ENCODE results near the gene TRIM52. TPM values are rescaled to one million over a fixed set of nuclear protein-coding genes. Genes with fewer than 3 reads are reported as not detected.
"Not testable (repeated sequence)": the region's sequence is repeated elsewhere in the genome, so short reads cannot be mapped to it uniquely, and the experiment has no call there.

TRIM52 gene
- polyA plus RNA-seq, 2 donors = 3.0 to 7.6 TPM

- Histone ChIP-seq H3K27me3 (ENCODE audit: control insufficient read depth in 1 of 2, insufficient read depth in 2 of 2, low read length in 2 of 2) (no peaks in the 10 kb centered on the region), H3K27ac (ENCODE audit: low read depth in 2 of 2, low read length in 1 of 2) (peak overlapping the region; percentile 54 to 73), H3K36me3 (ENCODE audit: control insufficient read depth in 2 of 2, insufficient read depth in 2 of 2, low read length in 1 of 2) (no peaks in the 10 kb centered on the region), H3K4me1 (ENCODE audit: control insufficient read depth in 2 of 2, insufficient read depth in 2 of 2, low read length in 1 of 2) (peaks cover 0 to 9% of the 10 kb centered on the region in 2 donors), H3K9me3 (ENCODE audit: control insufficient read depth in 2 of 2, insufficient read depth in 1 of 2, low read depth in 1 of 2, low read length in 1 of 2) (no peaks in the 10 kb centered on the region), H3K4me3 (ENCODE audit: low read depth in 1 of 2, low read length in 2 of 2) (peak overlapping the region; percentile 41 to 47)
- WGBS, 2 donors = 3 to 4% methylated on average over 13 of the region's 13 CpGs
Observed at GRCh38 chr5:181217803-181218062, 43.2 kb downstream of the TRIM52 start.

DNA sequence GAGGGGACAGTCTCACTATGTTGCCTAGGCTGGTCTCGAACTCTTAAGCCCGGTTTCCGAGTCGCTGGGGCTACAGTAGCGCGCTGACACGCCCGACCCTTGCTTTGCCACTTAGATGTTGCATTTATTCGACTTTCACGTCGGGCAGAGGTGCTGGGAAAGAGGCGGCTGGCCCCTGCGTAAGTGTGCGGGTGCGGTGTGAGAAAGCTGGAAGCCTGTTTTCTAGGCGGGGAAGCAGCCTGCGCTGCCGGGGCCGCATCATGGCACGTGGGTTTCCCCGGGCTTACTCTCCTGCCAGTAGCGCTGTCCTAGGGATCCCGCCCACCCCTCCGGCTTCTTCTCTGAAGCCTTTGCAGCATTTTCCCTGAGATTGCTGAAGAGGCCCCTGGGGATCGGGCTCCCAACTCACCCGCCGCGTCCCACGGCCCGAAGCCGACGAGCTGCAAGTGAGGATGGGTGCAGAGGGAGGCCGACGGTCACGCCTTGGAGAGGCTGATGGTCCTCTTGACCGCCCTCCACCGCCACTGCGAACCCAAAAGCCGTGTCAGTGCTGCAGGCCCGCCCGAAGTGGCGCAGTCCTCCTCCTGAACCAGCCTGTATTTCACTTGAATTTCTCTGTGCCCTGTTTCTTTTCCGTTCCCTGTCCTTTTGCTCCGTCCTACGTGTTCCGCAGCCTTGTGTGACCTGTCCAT, 43.7 kb downstream of the TRIM52 start:
- peak overlapping the region; percentile 41 to 47 for H3K4me3 ChIP-seq (ENCODE audit: low read depth in 1 of 2, low read length in 2 of 2)
- peaks cover 0 to 9% of the 10 kb centered on the region in 2 donors for H3K4me1 ChIP-seq (ENCODE audit: control insufficient read depth in 2 of 2, insufficient read depth in 2 of 2, low read length in 1 of 2)
- 1% methylated on average over 46 of the region's 46 CpGs for WGBS, 2 donors
- no peaks in the 10 kb centered on the region for H3K9me3 ChIP-seq (ENCODE audit: control insufficient read depth in 2 of 2, insufficient read depth in 1 of 2, low read depth in 1 of 2, low read length in 1 of 2)
- H3K27ac ChIP-seq (ENCODE audit: low read depth in 2 of 2, low read length in 1 of 2) = peak overlapping the region; percentile 54 to 73
- H3K36me3 ChIP-seq (ENCODE audit: control insufficient read depth in 2 of 2, insufficient read depth in 2 of 2, low read length in 1 of 2) = no peaks in the 10 kb centered on the region
- no peaks in the 10 kb centered on the region for H3K27me3 ChIP-seq (ENCODE audit: control insufficient read depth in 1 of 2, insufficient read depth in 2 of 2, low read length in 2 of 2)

DNA sequence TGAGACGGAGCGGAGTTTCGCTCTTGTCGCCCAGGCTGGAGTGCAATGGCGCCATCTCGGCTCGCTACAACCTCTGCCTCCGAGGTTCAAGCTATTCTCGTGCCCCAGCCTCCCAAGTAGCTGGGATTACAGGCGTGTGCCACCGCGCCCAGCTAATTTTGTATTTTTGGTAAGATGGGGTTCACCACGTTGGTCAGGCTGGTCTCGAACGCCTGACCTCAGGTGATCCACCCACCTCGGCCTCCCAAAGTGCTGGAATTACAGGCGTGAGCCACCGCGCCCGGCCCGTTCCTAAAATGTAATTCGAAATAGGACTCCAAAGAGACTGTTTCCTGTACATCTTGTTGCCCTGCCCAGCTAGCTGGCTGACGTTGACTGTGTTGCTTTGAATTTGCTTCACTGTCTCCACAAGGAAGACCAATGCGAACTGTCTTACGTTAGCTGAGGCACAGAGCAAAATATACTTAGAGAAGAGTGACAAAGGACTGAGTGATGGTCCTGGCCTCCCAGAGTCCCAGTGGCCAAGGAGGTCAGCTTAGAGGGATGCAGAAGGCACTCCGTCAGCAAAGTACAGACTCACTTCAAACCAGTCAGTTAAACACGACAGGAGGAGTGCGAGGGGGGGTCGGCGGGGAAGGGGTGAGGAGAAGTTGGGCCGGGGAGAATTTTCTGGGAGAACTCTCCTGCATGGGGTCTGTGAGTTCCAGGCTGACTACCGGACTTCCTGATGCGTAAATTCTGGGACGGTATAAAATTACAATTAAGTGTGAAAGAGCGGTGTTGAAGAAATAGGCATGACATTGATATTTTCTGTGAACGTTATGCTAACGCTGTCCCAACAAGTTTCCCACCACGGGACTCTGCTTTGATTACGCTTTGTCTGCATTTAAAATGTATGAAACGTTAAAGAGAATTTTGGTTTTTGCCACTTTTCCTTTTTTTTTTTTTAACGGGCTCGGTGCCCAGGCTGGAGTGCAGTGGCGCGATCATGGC, 44.6 kb downstream of the TRIM52 start:
- H3K9me3 ChIP-seq (ENCODE audit: control insufficient read depth in 2 of 2, insufficient read depth in 1 of 2, low read depth in 1 of 2, low read length in 1 of 2) = no peaks in the 10 kb centered on the region
- H3K36me3 ChIP-seq (ENCODE audit: control insufficient read depth in 2 of 2, insufficient read depth in 2 of 2, low read length in 1 of 2) = no peaks in the 10 kb centered on the region
- H3K4me3 ChIP-seq (ENCODE audit: low read depth in 1 of 2, low read length in 2 of 2) = peak overlapping the region in 1 of 2 donors; percentile 41
- no peaks in the 10 kb centered on the region for H3K27me3 ChIP-seq (ENCODE audit: control insufficient read depth in 1 of 2, insufficient read depth in 2 of 2, low read length in 2 of 2)
- H3K27ac ChIP-seq (ENCODE audit: low read depth in 2 of 2, low read length in 1 of 2) = peak overlapping the region in 1 of 2 donors; percentile 52
- 31 to 34% methylated on average over 44 of the region's 44 CpGs for WGBS, 2 donors
- peaks cover 0 to 4% of the 10 kb centered on the region in 2 donors for H3K4me1 ChIP-seq (ENCODE audit: control insufficient read depth in 2 of 2, insufficient read depth in 2 of 2, low read length in 1 of 2)

DNA sequence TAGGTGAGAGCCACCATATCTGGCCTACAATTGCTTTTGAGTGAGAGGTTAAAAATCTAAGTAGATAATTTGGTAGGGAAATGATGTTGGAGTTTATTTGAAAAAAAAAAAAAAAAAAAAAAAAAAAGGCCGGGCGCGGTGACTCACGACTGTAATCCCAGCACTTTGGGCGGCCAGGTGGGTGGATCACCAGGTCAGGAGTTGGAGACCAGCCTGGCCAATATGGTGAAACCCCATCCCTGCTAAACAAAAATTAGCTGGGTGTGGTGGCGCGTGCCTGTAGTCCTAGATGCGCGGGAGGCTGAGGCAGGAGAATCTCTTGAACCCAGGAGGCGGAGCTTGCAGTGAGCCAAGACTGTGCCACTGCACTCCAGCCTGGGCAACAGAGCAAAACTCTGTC, 46.7 kb downstream of the TRIM52 start:
- H3K4me1 ChIP-seq (ENCODE audit: control insufficient read depth in 2 of 2, insufficient read depth in 2 of 2, low read length in 1 of 2); H3K27ac ChIP-seq (ENCODE audit: low read depth in 2 of 2, low read length in 1 of 2); H3K27me3 ChIP-seq (ENCODE audit: control insufficient read depth in 1 of 2, insufficient read depth in 2 of 2, low read length in 2 of 2); H3K9me3 ChIP-seq (ENCODE audit: control insufficient read depth in 2 of 2, insufficient read depth in 1 of 2, low read depth in 1 of 2, low read length in 1 of 2); H3K4me3 ChIP-seq (ENCODE audit: low read depth in 1 of 2, low read length in 2 of 2); H3K36me3 ChIP-seq (ENCODE audit: control insufficient read depth in 2 of 2, insufficient read depth in 2 of 2, low read length in 1 of 2): not testable (repeated sequence)
- WGBS, 2 donors = 78 to 86% methylated on average over 9 to 10 of the region's 10 CpGs

DNA sequence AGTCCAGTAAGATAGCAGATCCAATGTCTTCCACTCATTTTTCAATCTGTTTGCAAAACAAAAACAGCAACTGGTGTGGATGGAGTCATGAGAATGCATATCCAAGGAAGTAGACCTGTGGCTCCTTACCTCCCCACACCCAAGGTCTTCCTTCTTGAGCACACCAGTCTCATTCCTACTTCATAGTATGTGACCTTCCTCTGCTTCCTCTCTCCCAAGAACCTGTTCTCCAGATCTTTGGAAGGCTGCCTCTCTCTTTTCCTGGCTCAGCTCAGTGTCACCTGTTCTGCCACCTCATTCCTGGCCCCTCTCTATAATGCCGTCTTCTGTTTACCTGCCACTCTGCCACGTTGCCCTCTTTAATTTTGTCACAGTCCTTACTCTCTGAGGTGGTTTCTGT, 48.0 kb downstream of the TRIM52 start:
- no peaks in the 10 kb centered on the region for H3K27me3 ChIP-seq (ENCODE audit: control insufficient read depth in 1 of 2, insufficient read depth in 2 of 2, low read length in 2 of 2)
- H3K4me1 ChIP-seq (ENCODE audit: control insufficient read depth in 2 of 2, insufficient read depth in 2 of 2, low read length in 1 of 2) = peaks cover 0 to 2% of the 10 kb centered on the region in 2 donors
- no peaks in the 10 kb centered on the region for H3K9me3 ChIP-seq (ENCODE audit: control insufficient read depth in 2 of 2, insufficient read depth in 1 of 2, low read depth in 1 of 2, low read length in 1 of 2)
- WGBS, 2 donors = 68 to 69% methylated on average over 2 of the region's 2 CpGs
- no peaks in the 10 kb centered on the region for H3K36me3 ChIP-seq (ENCODE audit: control insufficient read depth in 2 of 2, insufficient read depth in 2 of 2, low read length in 1 of 2)
- no peak overlapping the region for H3K4me3 ChIP-seq (ENCODE audit: low read depth in 1 of 2, low read length in 2 of 2)
- H3K27ac ChIP-seq (ENCODE audit: low read depth in 2 of 2, low read length in 1 of 2) = no peak overlapping the region

GRCh38 chr5:181212080-181212479, 48.9 kb downstream of the TRIM52 start:
- 93 to 94% methylated on average over 6 of the region's 6 CpGs for WGBS, 2 donors
- Histone ChIP-seq H3K27me3 (ENCODE audit: control insufficient read depth in 1 of 2, insufficient read depth in 2 of 2, low read length in 2 of 2) (no peaks in the 10 kb centered on the region), H3K36me3 (ENCODE audit: control insufficient read depth in 2 of 2, insufficient read depth in 2 of 2, low read length in 1 of 2) (no peaks in the 10 kb centered on the region), H3K9me3 (ENCODE audit: control insufficient read depth in 2 of 2, insufficient read depth in 1 of 2, low read depth in 1 of 2, low read length in 1 of 2) (no peaks in the 10 kb centered on the region), H3K4me1 (ENCODE audit: control insufficient read depth in 2 of 2, insufficient read depth in 2 of 2, low read length in 1 of 2) (peaks cover 0 to under 1% of the 10 kb centered on the region in 2 donors), H3K4me3 (ENCODE audit: low read depth in 1 of 2, low read length in 2 of 2) (no peak overlapping the region), H3K27ac (ENCODE audit: low read depth in 2 of 2, low read length in 1 of 2) (no peak overlapping the region)

DNA sequence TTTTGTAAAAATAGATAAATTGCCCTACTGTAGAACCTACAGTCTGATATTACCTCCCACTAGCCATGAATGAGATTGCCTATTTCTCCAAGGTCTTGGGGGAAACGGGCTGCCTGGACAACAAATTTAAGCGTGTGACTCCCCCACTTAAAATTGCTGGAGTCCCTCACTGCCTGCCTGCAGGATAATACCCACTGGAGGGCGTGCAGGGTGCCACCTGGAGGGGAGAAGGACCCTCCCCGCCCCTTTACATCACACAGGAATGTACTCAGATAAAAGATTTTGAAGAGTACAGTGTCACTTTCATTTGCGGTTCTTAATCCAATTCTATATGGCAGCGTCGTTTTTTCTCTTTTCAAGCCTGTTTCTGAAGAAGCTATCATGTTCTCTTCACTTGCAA, 49.7 kb downstream of the TRIM52 start:
- Histone ChIP-seq H3K4me3 (ENCODE audit: low read depth in 1 of 2, low read length in 2 of 2) (no peak overlapping the region), H3K4me1 (ENCODE audit: control insufficient read depth in 2 of 2, insufficient read depth in 2 of 2, low read length in 1 of 2) (no peaks in the 10 kb centered on the region), H3K9me3 (ENCODE audit: control insufficient read depth in 2 of 2, insufficient read depth in 1 of 2, low read depth in 1 of 2, low read length in 1 of 2) (no peaks in the 10 kb centered on the region), H3K27ac (ENCODE audit: low read depth in 2 of 2, low read length in 1 of 2) (no peak overlapping the region), H3K27me3 (ENCODE audit: control insufficient read depth in 1 of 2, insufficient read depth in 2 of 2, low read length in 2 of 2) (no peaks in the 10 kb centered on the region), H3K36me3 (ENCODE audit: control insufficient read depth in 2 of 2, insufficient read depth in 2 of 2, low read length in 1 of 2) (no peaks in the 10 kb centered on the region)
- 46 to 59% methylated on average over 7 of the region's 7 CpGs for WGBS, 2 donors

- not testable (repeated sequence) for H3K27me3 ChIP-seq (ENCODE audit: control insufficient read depth in 1 of 2, insufficient read depth in 2 of 2, low read length in 2 of 2); H3K4me1 ChIP-seq (ENCODE audit: control insufficient read depth in 2 of 2, insufficient read depth in 2 of 2, low read length in 1 of 2); H3K27ac ChIP-seq (ENCODE audit: low read depth in 2 of 2, low read length in 1 of 2); H3K36me3 ChIP-seq (ENCODE audit: control insufficient read depth in 2 of 2, insufficient read depth in 2 of 2, low read length in 1 of 2); H3K4me3 ChIP-seq (ENCODE audit: low read depth in 1 of 2, low read length in 2 of 2); H3K9me3 ChIP-seq (ENCODE audit: control insufficient read depth in 2 of 2, insufficient read depth in 1 of 2, low read depth in 1 of 2, low read length in 1 of 2)
- WGBS, 2 donors = 77 to 83% methylated on average over 17 of the region's 17 CpGs
Observed at GRCh38 chr5:181210698-181211097, 50.2 kb downstream of the TRIM52 start.

DNA sequence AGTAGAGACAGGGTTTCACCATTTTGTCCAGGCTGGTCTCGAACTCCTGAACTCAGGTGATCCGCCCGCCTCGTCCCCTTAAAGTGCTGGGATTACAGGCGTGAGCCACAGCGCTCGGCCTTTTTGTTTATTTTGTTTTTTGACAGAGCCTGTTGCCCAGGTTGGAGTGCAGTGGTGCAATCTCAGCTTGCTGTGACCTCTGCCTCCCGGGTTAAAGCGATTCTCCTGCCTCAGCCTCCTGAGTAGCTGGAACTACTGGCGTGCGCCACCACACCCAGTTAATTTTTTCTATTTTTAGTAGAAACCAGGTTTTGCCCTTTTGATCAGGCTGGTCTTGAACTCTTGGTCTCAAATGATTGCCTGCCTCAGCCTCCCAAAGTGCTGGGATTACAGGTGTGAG, 50.8 kb downstream of the TRIM52 start:
- H3K4me1 ChIP-seq (ENCODE audit: control insufficient read depth in 2 of 2, insufficient read depth in 2 of 2, low read length in 1 of 2); H3K36me3 ChIP-seq (ENCODE audit: control insufficient read depth in 2 of 2, insufficient read depth in 2 of 2, low read length in 1 of 2); H3K27me3 ChIP-seq (ENCODE audit: control insufficient read depth in 1 of 2, insufficient read depth in 2 of 2, low read length in 2 of 2); H3K9me3 ChIP-seq (ENCODE audit: control insufficient read depth in 2 of 2, insufficient read depth in 1 of 2, low read depth in 1 of 2, low read length in 1 of 2); H3K4me3 ChIP-seq (ENCODE audit: low read depth in 1 of 2, low read length in 2 of 2); H3K27ac ChIP-seq (ENCODE audit: low read depth in 2 of 2, low read length in 1 of 2): not testable (repeated sequence)
- 73 to 79% methylated on average over 10 to 11 of the region's 11 CpGs for WGBS, 2 donors

All from esophagus (tissue), 2 donors.